ENCODE measurements around the gene KAT2A. TPM values are rescaled to one million over a fixed set of nuclear protein-coding genes. Genes with fewer than 3 reads are reported as not detected.

KAT2A gene
- total RNA-seq, 1 experiment from 2014 or later: 43.5 TPM

GRCh38 chr17:42112552-42113176, 8.5 kb downstream of the KAT2A start, which contains the start of gene DHX58:
Gene DHX58 (minus strand): TSS chr17:42112714. CDS start chr17:42111892, 822 bp downstream.
- Histone ChIP-seq H2BK120ac (ENCODE audit: low read depth, low read length, poor library complexity, severe bottlenecking) (no peak within 1 kb of the TSS), H3K14ac (ENCODE audit: insufficient read depth, low read length) (no peak within 1 kb of the TSS), H3K4me2 (ENCODE audit: insufficient read depth, insufficient read length, low read length) (no peak within 1 kb of the TSS), H4K20me1 (ENCODE audit: control insufficient read depth, insufficient read depth, insufficient read length) (no peaks in the 10 kb centered on the region), H2BK5ac (ENCODE audit: insufficient read length, low read length) (no peak within 1 kb of the TSS), H3K23ac (ENCODE audit: insufficient read length, low read depth, low read length) (no peak within 1 kb of the TSS), H3K79me1 (ENCODE audit: insufficient read depth, low read depth, low read length, poor library complexity, severe bottlenecking) (no peaks in the 10 kb centered on the region), H4K8ac (replicated peaks; ENCODE audit: insufficient read length, low read depth, low read length) (no peak within 1 kb of the TSS), H3K27me3 (ENCODE audit: insufficient read depth, low read length) (no peaks in the 10 kb centered on the region), H2BK12ac (ENCODE audit: insufficient read length, low read depth, low read length) (no peak within 1 kb of the TSS), H3K27ac (ENCODE audit: insufficient read length, low read depth, low read length) (no peak within 1 kb of the TSS), H3K56ac (ENCODE audit: insufficient read length, low read depth, low read length) (no peak within 1 kb of the TSS), H3K23me2 (ENCODE audit: insufficient read length, low read depth, low read length, poor library complexity, severe bottlenecking) (no peaks in the 10 kb centered on the region), H3K4ac (ENCODE audit: low read depth, low read length) (no peak within 1 kb of the TSS), H3K9ac (ENCODE audit: extremely low read depth, insufficient read length, low read length) (no peak within 1 kb of the TSS), H3K79me2 (ENCODE audit: insufficient read depth, low read length) (no peaks in the 10 kb centered on the region), H2BK20ac (ENCODE audit: low read depth, low read length, poor library complexity, severe bottlenecking) (no peak within 1 kb of the TSS), H2AFZ (ENCODE audit: low read length) (no peak within 1 kb of the TSS), H2AK5ac (ENCODE audit: insufficient read length, low read length) (no peak within 1 kb of the TSS), H3T11ph (ENCODE audit: low read length) (no peak within 1 kb of the TSS), H4K91ac (ENCODE audit: insufficient read length, low read depth, low read length) (no peak within 1 kb of the TSS), H3K18ac (ENCODE audit: insufficient read length, low read depth, low read length) (no peak within 1 kb of the TSS), H4K5ac (ENCODE audit: insufficient read length, low read depth, low read length) (no peak within 1 kb of the TSS), H3K9me3 (ENCODE audit: control insufficient read depth, low read depth, low read length) (no peaks in the 10 kb centered on the region), H3K4me1 (ENCODE audit: insufficient read depth, low read length) (peaks cover 4% of the 10 kb centered on the region; the same call in 1 of the 2 replicates), H2BK15ac (ENCODE audit: low read depth, low read length) (no peak within 1 kb of the TSS)
- TF ChIP-seq CTCF (conservative IDR thresholded peaks at IDR 0.05): no peak
- Mint-ChIP-seq H3K4me1 (peaks cover 20 to 25% of the 10 kb centered on the region in 2 experiments), H3K9me3 (no peaks in the 10 kb centered on the region), H3K27me3 (ENCODE audit: low read depth) (no peaks in the 10 kb centered on the region; the same call in 1 of the 2 replicates), H3K27ac (peak within 1 kb of the TSS in 2 of 3 experiments; percentile 68 to 83; a peak in 2 of 7 replicates), H3K36me3 (ENCODE audit: insufficient read depth in 1 of 3, low read depth in 3 of 3) (peaks cover 11 to 36% (median 35%) of the 10 kb centered on the region in 3 experiments; a peak in 6 of 7 replicates), H3K4me3 (no peak within 1 kb of the TSS)
- no peak for DNase-seq
- WGBS (ENCODE audit: extremely low coverage, insufficient read length, low lambda C conversion rate): no CpG with 5 or more reads among the region's 10 CpGs
